Measurements from ENCODE around the gene ANKS6. TPM values are rescaled to one million over a fixed set of nuclear protein-coding genes. Genes with fewer than 3 reads are reported as not detected.
A peak's percentile ranks its signal among the peaks of the same experiment; 100 is the strongest.

Gene ANKS6
- total RNA-seq, 1 experiment from 2014 or later: 39.2 TPM

DNA sequence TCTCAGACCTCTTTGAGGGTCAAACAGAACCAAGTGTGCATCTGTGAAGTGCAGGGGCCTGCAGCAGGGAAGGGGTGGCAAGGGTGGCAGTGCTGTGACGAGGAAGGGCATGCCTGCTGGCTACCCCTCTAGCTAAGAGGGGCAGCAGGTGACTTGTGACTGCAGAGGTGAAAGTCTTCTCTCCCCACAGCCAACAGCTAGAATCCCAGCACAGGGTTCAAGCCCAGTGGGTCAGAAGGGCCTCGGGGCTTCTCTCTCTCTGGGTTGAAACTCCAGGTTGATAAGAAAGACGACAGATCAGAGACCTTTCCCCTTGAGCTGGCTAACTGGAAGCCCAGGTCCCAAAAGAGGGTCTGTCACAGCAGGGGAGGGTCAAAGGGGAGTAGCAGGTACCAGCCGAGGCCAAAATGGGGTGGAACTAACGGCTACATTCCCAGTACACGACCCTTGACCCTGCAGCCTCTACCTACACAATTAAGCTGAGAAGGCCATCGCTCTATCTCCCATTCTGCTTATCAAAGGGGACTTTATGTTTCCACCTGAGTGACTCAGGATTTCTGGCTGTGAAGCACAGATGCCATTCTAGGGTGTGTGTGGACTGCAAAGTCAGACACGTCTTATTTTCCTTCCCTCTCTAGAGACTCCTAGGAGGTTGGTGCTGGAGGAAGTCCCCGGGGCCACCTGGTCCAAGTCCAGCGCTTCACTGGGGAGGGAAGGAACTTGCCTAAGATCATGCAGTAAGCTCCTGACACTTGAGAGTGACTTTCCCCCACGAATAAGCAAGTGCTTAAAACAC is 14.6 kb downstream of the ANKS6 start (continued):
- TF ChIP-seq ZNF274 (IDR thresholded peaks at IDR 0.05; ENCODE audit: low read depth, low read length) (no peak), MAX (IDR thresholded peaks at IDR 0.05) (peak; percentile 47), ATF3 (IDR thresholded peaks at IDR 0.05) (no peak), POLR2AphosphoS5 (IDR thresholded peaks at IDR 0.05; ENCODE audit: low read depth, low read length) (peak; percentile 30; the same call in 1 of the 2 replicates), CTCF (IDR thresholded peaks at IDR 0.05 in 2 of 3, conservative IDR thresholded peaks at IDR 0.05 in 1 of 3; ENCODE audit: borderline replicate concordance in 1 of 3, insufficient read depth in 1 of 3, low read depth in 2 of 3, low read length in 2 of 3) (no peak), EZH2phosphoT487 (IDR thresholded peaks at IDR 0.05; ENCODE audit: borderline replicate concordance) (no peak)
- TF ChIP-seq, protein P1, sequence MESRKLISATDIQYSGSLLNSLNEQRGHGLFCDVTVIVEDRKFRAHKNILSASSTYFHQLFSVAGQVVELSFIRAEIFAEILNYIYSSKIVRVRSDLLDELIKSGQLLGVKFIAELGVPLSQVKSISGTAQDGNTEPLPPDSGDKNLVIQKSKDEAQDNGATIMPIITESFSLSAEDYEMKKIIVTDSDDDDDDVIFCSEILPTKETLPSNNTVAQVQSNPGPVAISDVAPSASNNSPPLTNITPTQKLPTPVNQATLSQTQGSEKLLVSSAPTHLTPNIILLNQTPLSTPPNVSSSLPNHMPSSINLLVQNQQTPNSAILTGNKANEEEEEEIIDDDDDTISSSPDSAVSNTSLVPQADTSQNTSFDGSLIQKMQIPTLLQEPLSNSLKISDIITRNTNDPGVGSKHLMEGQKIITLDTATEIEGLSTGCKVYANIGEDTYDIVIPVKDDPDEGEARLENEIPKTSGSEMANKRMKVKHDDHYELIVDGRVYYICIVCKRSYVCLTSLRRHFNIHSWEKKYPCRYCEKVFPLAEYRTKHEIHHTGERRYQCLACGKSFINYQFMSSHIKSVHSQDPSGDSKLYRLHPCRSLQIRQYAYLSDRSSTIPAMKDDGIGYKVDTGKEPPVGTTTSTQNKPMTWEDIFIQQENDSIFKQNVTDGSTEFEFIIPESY (IDR thresholded peaks at IDR 0.05; ENCODE audit: extremely low read depth, insufficient replicate concordance, low read length): no peak

Data from HCT116 (cell line).